K562 (cell line): ENCODE data around the gene ZBTB48. TPM values are rescaled to one million over a fixed set of nuclear protein-coding genes. Genes with fewer than 3 reads are reported as not detected.
A peak's percentile ranks its signal among the peaks of the same experiment; 100 is the strongest.

Experiments used
- ARID1B ChIP-seq: fragments of 450-650 bp; IDR thresholded peaks from 2 replicates; pipeline ENCODE4 v1.6.1; 2016; ENCODE audit warnings: antibody characterized with exemption, mild to moderate bottlenecking, inconsistent platforms
- ARNT ChIP-seq, 2 experiments: fragments of 450-650 bp; IDR thresholded peaks; 2 replicates each; pipeline ENCODE4 v1.6.1; 2016; ENCODE audit warnings: mild to moderate bottlenecking in 1 of 2
- BHLHE40 ChIP-seq: IDR thresholded peaks from 2 replicates; pipeline ENCODE4 v1.6.1; 2011; ENCODE audit warnings: low read length, improper control_type of control experiment
- CTBP1 ChIP-seq: fragments of 450-650 bp; IDR thresholded peaks from 2 replicates; pipeline ENCODE4 v1.6.1; 2016; ENCODE audit warnings: borderline replicate concordance
- EWSR1 ChIP-seq: fragments of 450-650 bp; IDR thresholded peaks from 2 replicates; pipeline ENCODE4 v1.6.1; 2018; ENCODE audit warnings: borderline replicate concordance, mild to moderate bottlenecking, low read depth, moderate library complexity; ENCODE audit not compliant: partially characterized antibody
- FOXJ3 ChIP-seq: sonication (generic); formaldehyde crosslinking; IDR thresholded peaks from 2 replicates; pipeline ENCODE4 v1.4.0; 2020; ENCODE audit warnings: mild to moderate bottlenecking, missing genetic modification reagents
- GABPB1 ChIP-seq: sonication (generic); formaldehyde crosslinking; IDR thresholded peaks from 2 replicates; pipeline ENCODE4 v1.8.0; 2022; ENCODE audit warnings: mild to moderate bottlenecking, missing genetic modification reagents
- ILK ChIP-seq: fragments of 450-650 bp; IDR thresholded peaks from 2 replicates; pipeline ENCODE4 v1.6.1; 2016; ENCODE audit warnings: missing genetic modification characterization, low read depth, mild to moderate bottlenecking, missing compliant biosample characterization, moderate library complexity, borderline replicate concordance
- LEF1 ChIP-seq: fragments of 450-650 bp; IDR thresholded peaks from 2 replicates; pipeline ENCODE4 v1.6.1; 2016; ENCODE audit warnings: mild to moderate bottlenecking
- MAFF ChIP-seq: IDR thresholded peaks from 2 replicates; pipeline ENCODE4 v1.6.1; 2012; ENCODE audit warnings: low read length, improper control_type of control experiment
- MTA3 ChIP-seq: fragments of 450-650 bp; formaldehyde crosslinking; IDR thresholded peaks from 2 replicates; pipeline ENCODE4 v1.6.1; 2017; ENCODE audit warnings: mild to moderate bottlenecking, borderline replicate concordance
- NFIC ChIP-seq: fragments of 450-650 bp; IDR thresholded peaks from 2 replicates; pipeline ENCODE4 v1.6.1; 2017; ENCODE audit warnings: mild to moderate bottlenecking, inconsistent platforms
- POLR2AphosphoS5 ChIP-seq: IDR thresholded peaks from 2 replicates; pipeline ENCODE4 v1.6.1; 2011; ENCODE audit warnings: mild to moderate bottlenecking, low read depth, low read length, moderate library complexity; ENCODE audit not compliant: control insufficient read depth, insufficient read depth
- POLR2B ChIP-seq: fragments of 450-650 bp; IDR thresholded peaks from 2 replicates; pipeline ENCODE4 v1.6.1; 2018; ENCODE audit warnings: low read depth; ENCODE audit not compliant: partially characterized antibody
- POLR3A ChIP-seq: IDR thresholded peaks from 2 replicates; pipeline ENCODE4 v1.6.1; 2011; ENCODE audit warnings: borderline replicate concordance, mild to moderate bottlenecking, moderate library complexity; ENCODE audit not compliant: insufficient read length, insufficient read depth; ENCODE audit errors: extremely low read depth
- RFX1 ChIP-seq: fragments of 450-650 bp; IDR thresholded peaks from 2 replicates; pipeline ENCODE4 v1.6.1; 2016; ENCODE audit warnings: mild to moderate bottlenecking, moderate library complexity
- RNF2 ChIP-seq: sonication (generic); IDR thresholded peaks from 2 replicates; pipeline ENCODE4 v1.6.1; 2016
- SMAD1 ChIP-seq: fragments of 150-350 bp; IDR thresholded peaks from 2 replicates; pipeline ENCODE4 v1.6.1; 2014; ENCODE audit warnings: low read length, low read depth; ENCODE audit not compliant: partially characterized antibody
- SMC3 ChIP-seq: conservative IDR thresholded peaks from 2 replicates; pipeline ENCODE4 v1.6.1; 2011; ENCODE audit warnings: low read depth, low read length, improper control_type of control experiment; ENCODE audit not compliant: insufficient read depth
- SRSF1 ChIP-seq: fragments of 200-400 bp; formaldehyde crosslinking; IDR thresholded peaks from 2 replicates; pipeline ENCODE4 v1.6.1; 2017; ENCODE audit warnings: mild to moderate bottlenecking, low read depth, low read length, moderate library complexity
- TAF15 ChIP-seq: fragments of 200-400 bp; formaldehyde crosslinking; IDR thresholded peaks from 2 replicates; pipeline ENCODE4 v1.6.1; 2017; ENCODE audit warnings: mild to moderate bottlenecking, low read depth, low read length, moderate library complexity
- TCF3 ChIP-seq: sonication (generic); formaldehyde crosslinking; IDR thresholded peaks from 2 replicates; pipeline ENCODE4 v1.4.0; 2020; ENCODE audit warnings: mild to moderate bottlenecking, missing genetic modification reagents
- ZNF316 ChIP-seq: fragments of 450-650 bp; IDR thresholded peaks from 2 replicates; pipeline ENCODE4 v1.6.1; 2016
- ZNF785 ChIP-seq: fragments of 250-450 bp; sonication (Bioruptor Pico); IDR thresholded peaks from 2 replicates; pipeline ENCODE4 v1.4.0; 2020; ENCODE audit warnings: mild to moderate bottlenecking
- polyA plus RNA-seq, 8 experiments: library from polyadenylated mRNA; depleted of rRNA in 4 of 8; stranded (reverse) in 5 of 8; unstranded in 3 of 8; fragments of >200 nt; fragmentation: Nextera tagmentation in 2 of 8; fragmentation: Illumina TruSeq in 1 of 8; extraction: Ambion mirVana in 2 of 8; extraction: Trizol in 1 of 8; gene quantifications; 2 replicates each; pipeline versions ENCODE4 v1.2.1 to v1.2.3, GENCODE V29; 2011 to 2014; ENCODE audit warnings: inconsistent platforms in 1 of 8, missing spikeins in 1 of 8
- total RNA-seq, 7 experiments: library from RNA; depleted of rRNA in 6 of 7; stranded (reverse); fragments of >200 nt in 6 of 7; fragmentation: Illumina TruSeq in 2 of 7; extraction: Trizol in 2 of 7; gene quantifications; 2 replicates each; pipeline versions ENCODE4 v1.2.1 to v1.2.3, GENCODE V29; 2011 to 2021; ENCODE audit warnings: low replicate concordance in 1 of 7
- TF ChIP-seq, protein P1 (sequence below), 2 experiments: fragments of 450-650 bp in 1 of 2; IDR thresholded peaks; 2 replicates each; pipeline ENCODE4 v1.6.1; 2011 to 2017; ENCODE audit warnings: low read depth in 2 of 2, antibody characterized with exemption in 1 of 2, borderline replicate concordance in 1 of 2, low read length in 1 of 2, mild to moderate bottlenecking in 1 of 2, mixed read lengths in 1 of 2; ENCODE audit not compliant: control insufficient read depth in 1 of 2
- TF ChIP-seq, protein P2 (sequence below): sonication (generic); formaldehyde crosslinking; IDR thresholded peaks from 2 replicates; pipeline ENCODE4 v1.9.0; 2022; ENCODE audit warnings: mild to moderate bottlenecking, missing genetic modification reagents

ZBTB48 gene
- total and polyA plus RNA-seq, 9 of the 15 experiments (the other 6 are each of a cell fraction or from before 2014, with no cell fraction given), result 1.9 to 66.9 (median 29.5) TPM

DNA sequence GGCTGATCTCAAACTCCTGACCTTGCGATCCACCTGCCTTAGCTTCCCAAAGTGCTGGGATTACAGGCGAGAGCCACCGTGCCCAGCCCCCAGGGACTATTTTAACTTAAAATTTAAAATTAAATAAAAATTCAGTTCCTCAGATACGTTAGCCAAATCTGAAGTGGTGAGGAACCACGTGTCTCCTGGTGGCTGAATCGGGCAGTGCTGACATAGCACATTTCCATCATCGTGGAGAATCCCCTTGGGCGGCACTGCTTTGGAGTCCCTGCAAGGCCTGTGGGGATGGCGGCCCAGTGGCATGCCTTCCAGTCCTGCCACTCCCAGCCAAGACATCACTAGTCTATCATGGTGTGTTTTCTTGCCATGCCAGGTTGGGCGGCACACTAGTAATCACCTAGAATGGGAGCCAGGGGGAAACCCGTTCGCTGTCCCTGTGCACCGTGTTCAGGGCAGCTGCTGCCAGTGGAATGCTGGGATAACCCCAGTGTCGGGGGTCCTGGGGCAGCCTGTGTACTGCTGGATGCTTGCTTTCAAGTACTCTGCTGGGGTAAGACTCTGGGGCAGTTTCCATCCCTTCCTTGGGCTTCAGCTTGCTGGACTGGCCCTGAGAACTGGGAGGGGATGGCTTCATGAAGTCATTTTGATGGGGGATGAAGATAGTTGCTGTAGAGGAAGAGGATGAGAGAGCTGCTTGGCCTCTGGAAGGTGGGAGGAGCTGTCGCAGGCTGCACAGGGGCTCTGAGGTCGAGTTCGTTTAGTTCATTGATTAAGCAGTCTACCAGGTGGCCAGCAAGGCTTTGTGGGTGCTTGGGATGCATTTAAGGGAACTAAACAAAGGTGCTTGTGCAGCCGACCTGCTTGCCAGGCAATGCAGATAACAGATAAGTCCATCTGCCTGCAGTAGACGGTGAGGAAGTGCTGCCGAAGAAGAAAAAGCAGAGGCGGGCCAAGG lies 4.6 kb downstream of the ZBTB48 start (continued):
- TF ChIP-seq SRSF1 (no peak), ARID1B (peak; percentile 58), POLR3A (no peak), RNF2 (no peak), ZNF316 (peak; percentile 95), EWSR1 (no peak), FOXJ3 (CRISPR knock-in tag) (no peak), SMC3 (no peak), ILK (no peak), BHLHE40 (peak; percentile 4; the same call in 1 of the 2 replicates), MAFF (peak; percentile 87), CTBP1 (0 out of 2 replicates have a peak, but pooled peaks have one; percentile 51), SMAD1 (no peak), TAF15 (no peak), GABPB1 (CRISPR knock-in tag) (peak; percentile 7; the same call in 1 of the 2 replicates), MTA3 (no peak), ARNT (IDR thresholded peaks at IDR 0.05) (no peak), POLR2B (peak; percentile 9), RFX1 (no peak), TCF3 (CRISPR knock-in tag) (peak; percentile 49; the same call in 1 of the 2 replicates), NFIC (no peak), LEF1 (no peak), ZNF785 (CRISPR knock-in tag) (no peak), POLR2AphosphoS5 (0 out of 2 replicates have a peak, but pooled peaks have one; percentile 24)
- TF ChIP-seq, protein P1, sequence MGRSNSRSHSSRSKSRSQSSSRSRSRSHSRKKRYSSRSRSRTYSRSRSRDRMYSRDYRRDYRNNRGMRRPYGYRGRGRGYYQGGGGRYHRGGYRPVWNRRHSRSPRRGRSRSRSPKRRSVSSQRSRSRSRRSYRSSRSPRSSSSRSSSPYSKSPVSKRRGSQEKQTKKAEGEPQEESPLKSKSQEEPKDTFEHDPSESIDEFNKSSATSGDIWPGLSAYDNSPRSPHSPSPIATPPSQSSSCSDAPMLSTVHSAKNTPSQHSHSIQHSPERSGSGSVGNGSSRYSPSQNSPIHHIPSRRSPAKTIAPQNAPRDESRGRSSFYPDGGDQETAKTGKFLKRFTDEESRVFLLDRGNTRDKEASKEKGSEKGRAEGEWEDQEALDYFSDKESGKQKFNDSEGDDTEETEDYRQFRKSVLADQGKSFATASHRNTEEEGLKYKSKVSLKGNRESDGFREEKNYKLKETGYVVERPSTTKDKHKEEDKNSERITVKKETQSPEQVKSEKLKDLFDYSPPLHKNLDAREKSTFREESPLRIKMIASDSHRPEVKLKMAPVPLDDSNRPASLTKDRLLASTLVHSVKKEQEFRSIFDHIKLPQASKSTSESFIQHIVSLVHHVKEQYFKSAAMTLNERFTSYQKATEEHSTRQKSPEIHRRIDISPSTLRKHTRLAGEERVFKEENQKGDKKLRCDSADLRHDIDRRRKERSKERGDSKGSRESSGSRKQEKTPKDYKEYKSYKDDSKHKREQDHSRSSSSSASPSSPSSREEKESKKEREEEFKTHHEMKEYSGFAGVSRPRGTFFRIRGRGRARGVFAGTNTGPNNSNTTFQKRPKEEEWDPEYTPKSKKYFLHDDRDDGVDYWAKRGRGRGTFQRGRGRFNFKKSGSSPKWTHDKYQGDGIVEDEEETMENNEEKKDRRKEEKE (IDR thresholded peaks at IDR 0.05; ENCODE audit: borderline replicate concordance in 1 of 2, control insufficient read depth in 1 of 2, low read depth in 2 of 2, low read length in 1 of 2), result no peak
- TF ChIP-seq, protein P2, sequence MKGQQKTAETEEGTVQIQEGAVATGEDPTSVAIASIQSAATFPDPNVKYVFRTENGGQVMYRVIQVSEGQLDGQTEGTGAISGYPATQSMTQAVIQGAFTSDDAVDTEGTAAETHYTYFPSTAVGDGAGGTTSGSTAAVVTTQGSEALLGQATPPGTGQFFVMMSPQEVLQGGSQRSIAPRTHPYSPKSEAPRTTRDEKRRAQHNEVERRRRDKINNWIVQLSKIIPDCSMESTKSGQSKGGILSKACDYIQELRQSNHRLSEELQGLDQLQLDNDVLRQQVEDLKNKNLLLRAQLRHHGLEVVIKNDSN, result no peak
